GM19463 (cell line): ENCODE results near the gene MT1M.
A peak's percentile ranks its signal among the peaks of the same experiment; 100 is the strongest.
"Not testable (repeated sequence)": the region's sequence is repeated elsewhere in the genome, so short reads cannot be mapped to it uniquely, and the experiment has no call there.

Experiments
- ATAC-seq: cut with Tn5 transposase; IDR thresholded peaks from one replicate; pipeline ENCODE4 v1.9.1; 2021; ENCODE audit warnings: mild to moderate bottlenecking, moderate library complexity; ENCODE audit not compliant: unreplicated experiment

Gene MT1M

DNA sequence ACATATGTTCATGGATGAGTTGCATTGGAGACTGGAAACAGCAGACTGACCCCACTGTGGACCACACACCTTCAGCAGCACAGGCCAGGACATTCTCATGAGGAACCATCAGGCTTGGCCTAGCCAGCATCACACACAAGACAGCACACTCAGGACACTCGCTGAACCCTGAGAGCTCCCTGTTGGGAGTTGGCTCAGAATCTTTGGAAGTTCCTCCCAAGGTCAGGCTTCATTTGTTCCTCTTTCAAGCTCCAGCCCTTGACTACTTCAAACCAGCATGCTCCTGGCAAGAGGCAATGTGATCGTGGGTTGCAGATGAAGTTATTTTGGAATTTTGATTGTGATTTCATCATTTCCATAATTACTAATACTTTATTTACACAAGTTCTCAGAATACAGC, 39.2 kb downstream of the MT1M start:
- ATAC-seq: not testable (repeated sequence)

DNA sequence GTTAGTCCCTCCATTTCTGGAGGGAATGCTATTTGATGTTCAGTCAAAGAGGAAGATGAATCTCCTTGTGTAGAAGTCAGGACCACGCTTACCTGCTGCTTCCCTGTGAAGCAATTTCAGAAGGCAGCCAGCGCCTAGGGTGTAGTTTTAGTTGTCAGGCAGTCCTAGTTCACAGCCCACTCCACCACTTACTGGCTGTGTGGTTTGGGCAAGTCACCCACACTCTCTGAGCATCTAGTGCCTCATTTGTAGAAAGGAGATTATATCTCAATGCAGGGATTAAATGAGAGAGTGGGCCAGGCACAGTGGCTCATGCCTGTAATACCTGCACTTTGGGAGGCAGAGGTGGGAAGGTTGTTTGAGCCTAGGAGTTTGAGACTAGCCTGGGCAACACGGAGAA, 39.7 kb downstream of the MT1M start:
- ATAC-seq: not testable (repeated sequence)

DNA sequence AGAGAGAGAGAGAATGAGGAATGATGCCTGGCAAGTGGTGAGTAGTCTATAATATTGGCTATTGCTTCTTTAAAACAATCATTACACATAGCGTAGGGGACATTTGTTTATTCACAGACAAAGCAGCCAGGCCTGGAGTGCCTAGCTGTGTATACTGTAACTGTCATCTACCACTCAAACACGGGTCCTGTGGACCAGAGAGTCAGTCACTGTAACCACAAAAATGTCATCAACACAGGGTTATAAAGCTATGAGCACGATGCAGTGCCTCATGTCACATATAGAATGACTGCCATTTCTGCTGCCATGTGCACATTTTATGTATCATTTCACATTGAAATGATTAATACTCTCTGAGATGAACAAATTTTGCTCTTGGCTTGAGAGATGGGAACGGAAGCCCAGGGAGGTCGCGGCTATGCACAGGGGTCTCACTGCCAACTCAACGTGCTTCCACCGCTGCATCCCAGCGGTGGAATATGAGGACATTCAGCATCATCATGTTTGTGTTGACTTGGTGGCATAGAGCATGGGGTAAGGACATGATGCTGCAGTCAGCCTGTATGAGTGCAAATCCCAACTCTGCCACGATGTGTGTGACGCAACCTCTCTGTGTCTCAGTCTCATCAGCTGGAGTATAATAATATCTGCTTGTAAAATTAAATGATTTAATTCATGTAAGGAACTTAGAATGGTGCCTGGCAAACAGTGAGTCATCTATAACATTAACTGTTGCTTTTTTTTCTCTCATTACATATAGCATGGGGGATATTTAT, 40.5 kb downstream of the MT1M start:
- ATAC-seq: no peak

DNA sequence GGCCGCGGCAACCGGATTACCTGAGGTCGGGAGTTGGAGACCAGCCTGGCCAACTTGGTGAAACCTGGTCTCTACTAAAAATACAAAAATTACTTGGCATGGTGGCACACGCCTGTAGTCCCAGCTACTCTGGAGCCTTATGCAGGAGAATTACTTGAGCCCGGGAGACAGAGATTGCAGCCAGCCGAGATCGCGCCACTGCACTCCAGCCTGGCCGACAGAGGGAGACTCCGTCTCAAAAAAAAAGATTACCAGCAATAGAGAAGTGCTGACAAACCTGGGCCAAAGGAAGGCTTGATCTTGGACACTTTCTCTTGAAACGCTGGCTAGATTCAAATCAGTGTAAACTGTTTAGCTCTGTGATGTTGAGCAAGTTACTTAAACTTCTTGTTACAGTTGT, 41.5 kb downstream of the MT1M start:
- no peak for ATAC-seq

DNA sequence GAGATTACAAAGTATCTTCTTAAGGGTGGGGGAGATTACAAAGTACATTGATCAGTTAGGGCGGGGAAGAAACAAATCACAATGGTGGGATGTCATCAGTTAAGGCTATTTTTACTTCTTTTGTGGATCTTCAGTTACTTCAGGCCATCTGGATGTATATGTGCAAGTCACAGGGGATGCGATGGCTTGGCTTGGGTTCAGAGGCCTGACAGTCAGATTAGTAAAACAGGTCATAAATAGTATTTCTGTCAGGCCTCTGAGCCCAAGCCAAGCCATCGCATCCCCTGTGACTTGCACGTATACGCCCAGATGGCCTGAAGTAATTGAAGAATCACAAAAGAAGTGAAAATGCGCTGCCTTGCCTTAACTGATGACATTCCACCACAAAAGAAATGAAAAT, 42.1 kb downstream of the MT1M start:
- not testable (repeated sequence) for ATAC-seq

DNA sequence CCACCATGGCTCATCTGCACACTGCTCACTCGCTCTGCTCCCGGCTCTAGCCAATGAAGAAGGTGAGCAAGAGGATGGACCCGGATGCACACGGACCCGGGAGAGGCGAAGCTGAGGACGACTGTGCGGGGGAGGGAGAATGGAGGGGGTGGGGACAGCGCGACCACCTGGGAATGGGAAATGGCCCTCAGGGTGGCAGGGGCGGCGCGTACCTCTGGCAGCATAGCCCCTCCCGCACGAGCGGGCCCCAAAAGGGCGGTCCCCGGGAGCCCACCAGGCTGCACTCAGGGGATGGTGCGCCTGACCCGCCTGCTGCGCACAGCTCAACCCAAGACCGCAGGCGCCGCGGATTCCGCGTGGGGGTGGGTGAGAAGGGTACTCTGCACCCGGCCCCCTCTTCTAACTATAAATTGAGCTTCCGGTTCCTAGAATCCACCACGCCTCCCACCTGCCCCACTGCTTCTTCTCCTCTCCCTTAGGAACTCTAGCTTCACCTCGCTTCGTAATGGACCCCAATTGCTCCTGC, 43.3 kb downstream of the MT1M start:
- no peak for ATAC-seq

DNA sequence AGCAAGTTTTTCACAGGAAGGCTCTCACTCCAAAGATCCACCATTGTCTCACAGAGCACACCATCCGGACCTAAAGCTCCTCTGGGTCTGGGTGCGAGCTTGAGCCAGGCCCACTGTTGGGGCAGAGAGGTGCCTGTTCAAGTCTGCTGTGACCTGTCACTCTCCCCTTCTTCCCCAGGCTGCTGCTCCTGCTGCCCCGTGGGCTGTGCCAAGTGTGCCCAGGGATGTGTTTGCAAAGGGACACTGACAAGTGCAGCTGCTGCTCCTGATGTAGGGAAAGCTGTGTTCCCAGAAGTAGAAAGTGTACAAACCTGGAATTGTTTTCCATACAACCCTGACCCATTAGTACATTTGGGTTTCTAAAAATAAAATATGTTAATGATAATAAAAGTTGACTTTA, 45.0 kb downstream of the MT1M start:
- no peak for ATAC-seq

DNA sequence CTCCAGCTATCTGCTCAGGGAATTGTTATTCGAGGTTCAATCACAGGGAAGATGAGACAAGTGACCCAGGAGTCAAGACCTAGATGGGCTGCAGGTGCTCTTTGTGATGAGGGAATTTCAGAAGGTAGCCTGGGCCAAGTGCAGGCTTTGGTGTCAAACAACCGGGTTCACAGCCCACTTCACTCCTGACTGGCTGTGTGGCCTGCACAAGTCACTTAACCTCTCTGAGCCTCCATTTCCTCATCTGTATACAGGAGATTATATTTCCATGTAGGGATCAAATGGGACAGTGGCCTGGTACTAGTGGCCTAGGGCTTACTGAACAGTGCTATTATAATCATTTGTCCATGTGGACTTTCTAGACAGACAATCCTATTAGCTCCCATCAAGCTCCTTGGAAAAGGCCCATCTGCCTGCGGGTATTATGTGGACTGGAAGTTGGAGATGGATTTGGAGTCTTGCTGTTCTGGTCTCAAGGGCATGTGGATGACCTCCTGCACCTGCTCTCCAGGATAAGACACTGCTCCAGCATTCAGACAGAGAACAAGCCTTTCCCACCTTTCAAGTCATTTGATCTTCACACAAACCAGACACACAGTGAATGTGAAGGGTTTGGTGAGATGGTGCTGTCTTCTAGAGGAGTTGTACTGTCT, 46.7 kb downstream of the MT1M start:
- ATAC-seq: no peak

DNA sequence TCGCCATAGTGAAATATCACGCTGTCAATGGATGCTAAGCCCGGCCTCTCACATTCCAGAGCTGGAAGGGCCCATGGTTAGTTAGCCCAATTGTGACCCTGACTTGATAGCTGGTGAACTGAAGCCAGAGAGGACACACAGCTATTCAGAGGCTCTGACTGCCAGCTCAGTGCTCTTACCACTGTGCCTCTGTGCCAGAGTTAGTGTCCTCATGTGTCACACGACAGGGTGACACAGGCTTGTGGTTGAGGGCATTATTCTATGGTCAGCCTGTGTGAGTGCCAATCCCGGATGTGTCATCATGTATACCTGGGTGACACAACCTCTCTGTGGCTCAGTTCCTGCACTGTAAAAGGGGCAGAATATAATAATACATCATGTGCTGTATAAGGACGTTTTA, 47.4 kb downstream of the MT1M start:
- ATAC-seq: no peak

DNA sequence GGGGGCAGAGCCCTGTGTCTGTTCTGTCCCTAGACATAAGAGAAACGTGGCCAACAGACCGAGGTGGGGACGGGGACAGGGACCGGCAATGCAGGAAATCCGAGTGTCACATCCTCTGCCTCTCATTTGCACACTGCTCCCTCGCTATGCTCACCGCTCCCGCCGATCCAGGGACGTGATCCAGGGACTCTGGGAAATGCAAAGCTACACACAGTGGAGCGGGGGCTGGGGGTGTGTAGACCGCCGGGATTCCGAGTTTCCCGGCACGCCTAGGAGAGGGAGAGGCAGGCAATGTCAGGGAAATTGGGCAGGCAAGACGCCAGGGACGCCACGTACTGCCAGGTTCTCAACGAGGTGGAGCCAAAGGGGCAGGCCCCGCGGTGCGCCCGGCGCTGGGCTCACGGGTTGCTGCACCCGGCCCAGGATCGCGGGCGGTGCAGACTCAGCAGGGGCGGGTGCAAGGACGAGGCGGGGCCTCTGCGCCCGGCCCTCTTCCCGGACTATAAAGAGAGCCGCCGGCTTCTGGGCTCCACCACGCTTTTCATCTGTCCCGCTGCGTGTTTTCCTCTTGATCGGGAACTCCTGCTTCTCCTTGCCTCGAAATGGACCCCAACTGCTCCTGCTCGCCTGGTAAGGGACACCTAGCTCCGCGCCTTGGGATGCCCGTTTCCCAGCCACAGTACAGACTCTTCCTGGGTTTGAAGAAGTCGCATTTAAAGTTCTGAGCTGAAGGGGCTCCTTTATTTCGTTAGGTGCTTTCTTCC, 49.7 kb downstream of the MT1M start, which contains the start of gene MT1X:
MT1X (plus strand) TSS at position 532 of the 764 bp plus-strand sequence; CDS start at position 603, 71 bp downstream.
- peak; percentile 99 for ATAC-seq

DNA sequence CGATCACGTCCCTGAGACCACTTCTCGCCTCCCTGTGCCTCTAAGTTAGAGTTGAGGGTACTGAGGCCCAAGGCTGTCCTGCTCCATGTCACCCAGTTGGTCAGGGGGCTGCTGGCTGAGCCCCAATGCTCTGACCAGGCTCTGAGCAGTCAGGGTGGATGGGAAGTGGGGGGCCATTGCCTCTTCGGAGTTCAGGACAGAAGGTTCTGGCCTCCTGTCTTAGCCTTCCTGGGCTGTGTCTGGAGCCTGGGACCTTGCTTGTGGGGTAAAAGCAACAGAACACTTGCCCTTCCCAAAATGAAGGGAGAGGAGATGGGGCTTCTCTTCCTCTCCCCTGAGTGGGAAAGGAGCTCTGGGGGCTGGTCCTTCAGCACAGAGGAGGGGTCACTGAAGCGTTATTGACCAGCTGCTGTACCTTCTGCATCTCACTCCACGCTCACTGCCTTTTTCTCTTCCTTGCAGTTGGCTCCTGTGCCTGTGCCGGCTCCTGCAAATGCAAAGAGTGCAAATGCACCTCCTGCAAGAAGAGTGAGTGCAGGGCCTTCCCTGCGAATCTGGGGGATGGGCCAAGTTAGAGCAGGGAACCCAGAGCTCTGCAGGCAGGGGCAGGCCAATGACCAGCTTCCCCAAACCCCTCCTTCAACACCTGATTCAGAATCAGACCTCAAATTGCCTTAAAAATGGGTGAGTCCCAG, 50.4 kb downstream of the MT1M start:
- ATAC-seq: peak; percentile 5
